T-cell (primary cell): ENCODE data around the gene GPX6. TPM values are rescaled to one million over a fixed set of nuclear protein-coding genes. Genes with fewer than 3 reads are reported as not detected.

Source experiments
- ATAC-seq, 4 experiments: fragments of 200-7000 bp in 3 of 4; fragments of 150-1000 bp in 1 of 4; cut with Tn5 transposase; replicated peaks in 1 of 4; 1 replicate in 3 of 4; 2 replicates in 1 of 4; pipeline ENCODE4 v1.10.0; 2021; ENCODE audit warnings: moderate library complexity in 3 of 4, mild to moderate bottlenecking in 2 of 4, moderate number of reproducible peaks in 1 of 4
- CTCF ChIA-PET, 2 donors: fragments of 300-600 bp; sonication (Branson Sonifier 250); formaldehyde crosslinking; loops; one replicate each; lab custom pipeline; 2022; ENCODE audit warnings: antibody characterized with exemption in 2 of 2; lab: Charles Lee
- POLR2A ChIA-PET, 2 donors: fragments of 300-600 bp; sonication (Branson Sonifier 250); formaldehyde crosslinking; loops; one replicate each; lab custom pipeline; 2022; ENCODE audit warnings: antibody characterized with exemption in 2 of 2; lab: Charles Lee
- DNase-seq, 35 experiments: peaks; one replicate each; pipeline versions ENCODE4 v3.0.0 to v3.0.0-alpha.2; 2013 to 2023
- H3K27ac ChIP-seq: one replicate; pipeline ENCODE4 v1.5.1; 2013; ENCODE audit warnings: low read length
- H3K27me3 ChIP-seq, 2 experiments: replicated peaks in 1 of 2; 1 replicate in 1 of 2; 2 replicates in 1 of 2; pipeline versions ENCODE4 v1.6.1 to v1.7.0; 2013; ENCODE audit warnings: low read length in 1 of 2, mixed read lengths in 1 of 2; ENCODE audit not compliant: control insufficient read depth in 2 of 2, insufficient read depth in 2 of 2; ENCODE audit errors: extremely low read depth in 1 of 2
- H3K36me3 ChIP-seq, 2 donors: 1 replicate in 1 of 2; 2 replicates in 1 of 2; pipeline versions ENCODE4 v1.6.1 to v1.7.0; 2013; ENCODE audit warnings: low read length in 1 of 2; ENCODE audit not compliant: control insufficient read depth in 2 of 2, insufficient read depth in 1 of 2; ENCODE audit errors: extremely low read depth in 1 of 2
- H3K4me1 ChIP-seq, 2 experiments: 1 replicate in 1 of 2; 2 replicates in 1 of 2; pipeline versions ENCODE4 v1.6.1 to v1.7.0; 2013; ENCODE audit warnings: low read length in 2 of 2, mixed read lengths in 1 of 2; ENCODE audit not compliant: insufficient read depth in 2 of 2, control insufficient read depth in 1 of 2; ENCODE audit errors: extremely low read depth in 1 of 2
- H3K4me3 ChIP-seq, 2 donors: 1 replicate in 1 of 2; 2 replicates in 1 of 2; pipeline versions ENCODE4 v1.5.1 to v1.7.0; 2013; ENCODE audit warnings: mild to moderate bottlenecking in 2 of 2, low read length in 1 of 2, moderate library complexity in 1 of 2; ENCODE audit not compliant: control insufficient read depth in 1 of 2; ENCODE audit errors: extremely low read depth in 1 of 2
- H3K9me3 ChIP-seq: 2 replicates; pipeline ENCODE4 v1.7.0; 2013
- H3K27ac Mint-ChIP-seq, 2 donors: one replicate each; pipeline ENCODE4 v1.8.0; 2020 to 2021; ENCODE audit warnings: mild to moderate bottlenecking in 2 of 2, mixed read lengths in 2 of 2
- H3K27me3 Mint-ChIP-seq, 2 donors: one replicate each; pipeline ENCODE4 v1.8.0; 2021 to 2022; ENCODE audit warnings: mixed read lengths in 2 of 2
- H3K36me3 Mint-ChIP-seq: one replicate; pipeline ENCODE4 v1.8.0; 2021; ENCODE audit warnings: mixed read lengths
- H3K4me1 Mint-ChIP-seq, 3 donors: one replicate each; pipeline ENCODE4 v1.8.0; 2020 to 2022; ENCODE audit warnings: mixed read lengths in 3 of 3, mild to moderate bottlenecking in 1 of 3
- H3K4me3 Mint-ChIP-seq, 3 donors: one replicate each; pipeline ENCODE4 v1.8.0; 2020 to 2022; ENCODE audit warnings: mild to moderate bottlenecking in 3 of 3, mixed read lengths in 3 of 3, moderate library complexity in 3 of 3
- H3K9me3 Mint-ChIP-seq, 3 donors: one replicate each; pipeline ENCODE4 v1.8.0; 2020 to 2022; ENCODE audit warnings: mixed read lengths in 3 of 3
- WGBS: methylation state at CpG from one replicate; pipeline ENCODE4 v1.1.5; 2013; ENCODE audit warnings: missing lambda C conversion rate; ENCODE audit not compliant: insufficient coverage; 5-methylcytosine and 5-hydroxymethylcytosine counted together
- total RNA-seq, 35 experiments: library from RNA in 6 of 35; stranded (reverse) in 6 of 35; fragments of 120-200 nt in 1 of 35; gene quantifications; one replicate each; pipeline versions ENCODE4 v1.2.1 to v1.2.4 and lab custom pipeline; 2013 to 2026

The GPX6 gene
- total RNA-seq, 5 donors from 2014 or later (not counting 1 experiment from before 2014, with no cell fraction given), result not detected

DNA sequence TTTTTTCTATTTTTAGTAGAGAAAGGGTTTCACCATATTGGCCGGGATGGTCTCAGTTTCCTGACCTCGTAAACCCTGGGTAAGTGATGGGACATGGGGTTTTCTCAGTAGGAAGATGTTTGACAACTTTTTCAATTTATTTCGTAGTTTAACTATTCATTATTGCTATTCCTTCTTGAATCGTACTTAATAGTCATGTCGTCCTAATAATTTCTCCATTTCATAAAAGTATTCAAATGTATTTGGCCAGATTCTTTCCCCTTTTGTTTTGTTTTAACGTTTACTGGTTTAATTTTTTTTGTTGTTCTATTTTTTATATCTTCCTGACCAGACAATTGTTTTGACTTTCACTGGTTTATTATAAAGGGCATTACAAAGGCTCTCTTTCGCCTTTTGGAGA lies 26.4 kb upstream of the GPX6 start:
- H3K27ac ChIP-seq, result no peak overlapping the region
- peaks cover 3 to 18% of the 10 kb centered on the region in 2 experiments for H3K4me1 ChIP-seq
- H3K27me3 ChIP-seq, result peaks cover 10 to 25% of the 10 kb centered on the region in 2 experiments
- H3K27ac Mint-ChIP-seq, result no peak overlapping the region
- no peak for ATAC-seq
- no peak for DNase-seq
- POLR2A ChIA-PET, result interaction anchor here in 1 of 2 donors (0.5 kb wide), 1 partner anchor 93 kb away, joined by 6 read pairs; no protein-coding TSS in a partner anchor
- WGBS, result no CpG with 5 or more reads among the region's 7 CpGs
- no peaks in the 10 kb centered on the region for H3K36me3 ChIP-seq
- H3K4me3 Mint-ChIP-seq, result peak overlapping the region; percentile 82 to 83 (median 82)
- peaks cover 2% of the 10 kb centered on the region for H3K9me3 ChIP-seq
- H3K9me3 Mint-ChIP-seq, result peaks cover 5 to 13% (median 11%) of the 10 kb centered on the region in 3 donors
- H3K36me3 Mint-ChIP-seq, result no peaks in the 10 kb centered on the region
- CTCF ChIA-PET, result interaction anchor here (0.6 to 1.2 kb wide), 3 partner anchors 10 to 179 kb away, joined by 3 to 5 read pairs (median 3); no protein-coding TSS in a partner anchor
- peak overlapping the region; percentile 44 to 48 for H3K4me3 ChIP-seq
- peaks cover 7 to 44% of the 10 kb centered on the region in 2 donors for H3K27me3 Mint-ChIP-seq
- H3K4me1 Mint-ChIP-seq, result peaks cover 36 to 39% (median 36%) of the 10 kb centered on the region in 3 donors

GRCh38 chr6:28537509-28538140 lies 22.0 kb upstream of the GPX6 start:
- Histone ChIP-seq H3K9me3 (peaks cover 2% of the 10 kb centered on the region), H3K27ac (no peak overlapping the region), H3K4me3 (peak overlapping the region; percentile 18 to 61), H3K4me1 (peaks cover 2 to 4% of the 10 kb centered on the region in 2 experiments), H3K36me3 (no peaks in the 10 kb centered on the region), H3K27me3 (peaks cover 9 to 19% of the 10 kb centered on the region in 2 experiments)
- ChIA-PET CTCF (no interaction called here), POLR2A (interaction anchor here in 1 of 2 donors (0.5 kb wide), 1 partner anchor 1429 kb away, joined by 6 read pairs; no protein-coding TSS in a partner anchor)
- Mint-ChIP-seq H3K27ac (peak overlapping the region in 1 of 2 donors; percentile 37), H3K36me3 (no peaks in the 10 kb centered on the region), H3K9me3 (peaks cover 5 to 13% (median 11%) of the 10 kb centered on the region in 3 donors), H3K4me3 (peak overlapping the region; percentile 57 to 66 (median 63)), H3K27me3 (peaks cover 15 to 34% of the 10 kb centered on the region in 2 donors), H3K4me1 (peaks cover 21 to 27% (median 21%) of the 10 kb centered on the region in 3 donors)
- ATAC-seq (peak; percentile 19 to 86 (median 40)), DNase-seq (peak in 29 of 35 experiments; percentile 11 to 64 (median 28))
- 34% methylated on average over 14 of the region's 22 CpGs for WGBS

GRCh38 chr6:28537065-28537464 lies 21.5 kb upstream of the GPX6 start:
- H3K4me3 ChIP-seq, result peak overlapping the region; percentile 18 to 61
- no peaks in the 10 kb centered on the region for H3K36me3 ChIP-seq
- ChIA-PET CTCF (no interaction called here), POLR2A (no interaction called here)
- Mint-ChIP-seq H3K36me3 (no peaks in the 10 kb centered on the region), H3K4me3 (peak overlapping the region; percentile 57 to 66 (median 63)), H3K4me1 (peaks cover 15 to 22% (median 16%) of the 10 kb centered on the region in 3 donors), H3K27ac (peak overlapping the region in 1 of 2 donors; percentile 24), H3K27me3 (peaks cover 18 to 32% of the 10 kb centered on the region in 2 donors), H3K9me3 (peaks cover 5 to 13% (median 11%) of the 10 kb centered on the region in 3 donors)
- ATAC-seq, result peak in 1 of 4 experiments; percentile 53
- no peak overlapping the region for H3K27ac ChIP-seq
- peak in 2 of 35 experiments; percentile 10 to 27 for DNase-seq
- 4% methylated on average over 16 of the region's 18 CpGs for WGBS
- peaks cover 9 to 15% of the 10 kb centered on the region in 2 experiments for H3K27me3 ChIP-seq
- H3K4me1 ChIP-seq, result peaks cover 0 to 2% of the 10 kb centered on the region in 2 experiments
- H3K9me3 ChIP-seq, result peaks cover 2% of the 10 kb centered on the region

DNA sequence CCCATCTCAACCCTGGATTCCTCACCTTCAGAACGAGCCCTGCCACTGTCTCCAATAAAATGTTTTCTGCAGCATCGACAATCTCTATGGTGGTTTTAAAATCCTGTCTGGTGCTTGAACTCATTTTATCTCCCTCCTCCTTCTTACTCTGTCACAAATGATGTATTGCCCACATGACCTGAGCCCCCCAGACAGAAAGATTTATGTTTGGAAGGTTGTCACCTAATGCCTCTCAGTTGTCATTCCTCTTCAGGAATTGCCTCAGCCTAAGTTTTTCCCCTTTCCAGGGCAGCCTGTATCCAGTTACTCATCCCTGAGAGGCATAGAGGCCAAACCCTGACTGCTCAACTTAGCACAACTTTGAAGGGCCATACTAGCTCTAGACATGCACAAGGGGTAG lies 19.3 kb upstream of the GPX6 start:
- Mint-ChIP-seq H3K9me3 (no peaks in the 10 kb centered on the region), H3K36me3 (no peaks in the 10 kb centered on the region), H3K4me3 (no peak overlapping the region), H3K27ac (no peak overlapping the region), H3K4me1 (peaks cover 13 to 21% (median 14%) of the 10 kb centered on the region in 3 donors), H3K27me3 (peaks cover 23 to 44% of the 10 kb centered on the region in 2 donors)
- ATAC-seq (no peak), DNase-seq (no peak)
- H3K9me3 ChIP-seq, result no peaks in the 10 kb centered on the region
- POLR2A ChIA-PET, result no interaction called here
- CTCF ChIA-PET, result no interaction called here
- no peak overlapping the region for H3K27ac ChIP-seq
- no peaks in the 10 kb centered on the region for H3K36me3 ChIP-seq
- peaks cover 0 to 2% of the 10 kb centered on the region in 2 experiments for H3K4me1 ChIP-seq
- no CpG with 5 or more reads among the region's 2 CpGs for WGBS
- peaks cover 9 to 18% of the 10 kb centered on the region in 2 experiments for H3K27me3 ChIP-seq
- no peak overlapping the region for H3K4me3 ChIP-seq

- ATAC-seq, result no peak
- H3K27me3 Mint-ChIP-seq, result peaks cover 25 to 46% of the 10 kb centered on the region in 2 donors
These were observed 18.7 kb upstream of the GPX6 start for GRCh38 chr6:28534306-28534705.

GRCh38 chr6:28531479-28532128 lies 16.0 kb upstream of the GPX6 start:
- Histone ChIP-seq H3K27me3 (peaks cover 3 to 8% of the 10 kb centered on the region in 2 experiments), H3K36me3 (no peaks in the 10 kb centered on the region), H3K4me3 (no peak overlapping the region), H3K27ac (no peak overlapping the region), H3K9me3 (no peaks in the 10 kb centered on the region), H3K4me1 (no peaks in the 10 kb centered on the region)
- ChIA-PET POLR2A (interaction anchor here in 1 of 2 donors (0.7 kb wide), 1 partner anchor 56 kb away, joined by 5 read pairs; no protein-coding TSS in a partner anchor), CTCF (no interaction called here)
- Mint-ChIP-seq H3K4me1 (peaks cover 0 to 1% (median 0%) of the 10 kb centered on the region in 3 donors), H3K27ac (no peak overlapping the region), H3K9me3 (no peaks in the 10 kb centered on the region), H3K27me3 (peaks cover 41 to 50% of the 10 kb centered on the region in 2 donors), H3K36me3 (no peaks in the 10 kb centered on the region), H3K4me3 (no peak overlapping the region)
- DNase-seq (no peak), ATAC-seq (no peak)
- WGBS, result 83% methylated on average over 3 of the region's 7 CpGs

More at GRCh38 chr6:28534306-28534705, 18.7 kb upstream of the GPX6 start:
- Histone ChIP-seq H3K9me3 (no peaks in the 10 kb centered on the region), H3K36me3 (no peaks in the 10 kb centered on the region), H3K4me1 (peaks cover 0 to 2% of the 10 kb centered on the region in 2 experiments), H3K27me3 (peaks cover 9 to 18% of the 10 kb centered on the region in 2 experiments), H3K27ac (no peak overlapping the region), H3K4me3 (no peak overlapping the region)
- Mint-ChIP-seq H3K9me3 (no peaks in the 10 kb centered on the region), H3K4me1 (peaks cover 13 to 21% (median 14%) of the 10 kb centered on the region in 3 donors), H3K27ac (no peak overlapping the region), H3K4me3 (no peak overlapping the region), H3K36me3 (no peaks in the 10 kb centered on the region)
- ChIA-PET CTCF (no interaction called here), POLR2A (no interaction called here)
- 17% methylated on average over 1 of the region's 3 CpGs for WGBS
- no peak for DNase-seq
